UCSD-AML1 (cell line): Measurements from ENCODE around the gene DHRSX.
"Not testable (repeated sequence)": the region's sequence is repeated elsewhere in the genome, so short reads cannot be mapped to it uniquely, and the experiment has no call there.

Experiments used
- DNase-seq: peaks from one replicate; lab custom pipeline; 2025; ENCODE audit not compliant: unreplicated experiment; lab: John Stamatoyannopoulos, UW

DHRSX gene

DNA sequence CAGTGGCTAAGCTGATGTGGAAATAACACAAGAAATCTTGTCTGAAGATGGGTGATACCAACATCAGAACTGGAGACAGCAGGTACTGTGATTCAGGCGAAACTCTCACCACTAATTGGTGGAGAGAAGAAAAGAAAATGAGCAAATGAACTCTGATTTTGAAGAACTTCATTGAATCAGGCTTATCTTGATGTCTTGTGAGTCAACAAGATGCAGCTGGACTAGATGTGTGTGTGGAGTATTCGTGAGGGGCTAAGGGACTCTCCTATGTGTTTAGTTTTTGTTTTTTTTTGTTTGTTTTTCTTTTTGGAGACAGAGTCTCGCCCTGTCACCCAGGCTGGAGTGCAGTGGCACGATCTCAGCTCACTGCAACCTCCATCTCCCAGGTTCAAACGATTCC, 131.6 kb downstream of the DHRSX start:
- no peak for DNase-seq

DNA sequence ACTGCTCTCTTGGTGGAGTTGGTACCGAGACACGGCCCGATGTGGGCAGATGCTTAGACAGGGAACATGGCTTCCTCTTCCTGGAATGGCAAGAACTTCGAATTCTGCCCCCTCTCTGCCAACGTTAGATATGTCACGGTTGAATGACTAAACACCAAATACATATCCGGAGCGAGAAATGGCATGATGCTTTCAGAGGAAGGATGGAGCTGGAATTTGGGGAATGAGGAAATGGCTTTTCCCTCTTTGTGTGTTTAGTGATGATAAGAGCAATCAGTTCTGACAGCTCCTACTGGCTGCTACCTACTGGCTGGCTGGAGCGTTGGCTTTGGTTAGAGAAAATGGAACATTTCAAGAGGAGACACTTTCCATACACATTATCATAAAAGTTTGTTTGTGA, 140.0 kb downstream of the DHRSX start:
- DNase-seq: no peak

DNA sequence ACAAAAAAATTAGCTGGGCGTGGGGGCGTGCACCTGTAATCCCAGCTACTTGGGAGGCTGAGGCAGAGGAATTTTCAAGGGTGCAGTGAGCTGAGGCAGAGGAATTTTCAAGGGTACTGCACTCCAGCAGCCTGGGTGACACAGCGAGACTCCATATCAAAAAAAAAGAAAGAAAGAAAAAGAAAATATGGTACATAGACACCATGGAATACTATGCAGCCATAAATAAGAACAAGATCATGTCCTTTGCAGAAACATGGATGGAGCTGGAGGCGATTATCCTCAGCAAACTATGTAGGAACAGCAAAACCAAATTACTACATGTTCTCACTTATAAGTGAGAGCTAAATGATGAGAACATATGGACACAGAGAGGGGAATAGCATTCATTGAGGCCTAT, 141.3 kb downstream of the DHRSX start:
- not testable (repeated sequence) for DNase-seq

DNA sequence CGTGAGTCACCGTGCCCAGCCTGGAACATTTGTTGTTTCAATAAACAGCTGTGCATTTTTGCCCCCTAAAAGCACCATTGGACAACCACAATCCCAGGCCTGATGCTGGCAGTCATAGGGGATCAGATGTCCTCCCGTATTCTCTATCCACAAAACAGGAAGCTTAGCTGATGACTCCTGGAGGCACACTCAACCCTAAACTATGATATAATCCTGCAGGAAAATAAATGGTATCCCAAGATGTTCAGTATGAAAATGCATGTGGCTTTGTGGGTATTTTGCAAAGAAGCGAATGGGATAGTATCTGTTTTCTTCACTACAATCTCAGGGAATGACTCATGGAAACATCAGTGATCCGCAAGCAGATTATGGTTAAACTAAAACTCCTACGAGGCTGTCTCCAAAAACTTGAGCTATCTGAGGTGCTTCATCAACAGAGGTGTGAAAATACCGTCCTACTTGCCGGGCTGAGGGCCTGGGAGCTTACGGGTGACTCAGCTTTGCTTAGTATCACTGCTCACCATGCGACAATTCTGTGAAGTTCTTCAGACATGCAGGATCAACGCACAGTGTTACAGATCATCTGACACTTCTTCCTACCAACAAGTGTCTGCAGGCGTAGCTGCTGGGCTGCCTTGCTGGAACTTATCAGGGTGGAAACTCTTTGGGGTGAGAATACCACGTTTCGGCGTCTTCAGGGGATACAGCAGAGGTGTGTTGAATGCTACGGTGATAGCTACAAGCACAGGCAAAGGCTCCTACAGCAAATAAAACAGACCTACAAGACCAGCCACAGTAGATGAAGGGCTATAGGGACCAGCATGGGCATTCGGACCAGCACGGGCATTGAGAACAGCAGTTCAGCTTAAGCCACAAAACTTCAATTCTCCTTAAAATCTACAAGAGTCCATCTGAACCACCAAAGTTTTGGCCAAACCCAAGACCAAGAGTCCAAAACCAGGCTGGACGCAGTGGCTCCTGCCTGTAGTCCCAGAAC, 148.5 kb downstream of the DHRSX start:
- no peak for DNase-seq

DNA sequence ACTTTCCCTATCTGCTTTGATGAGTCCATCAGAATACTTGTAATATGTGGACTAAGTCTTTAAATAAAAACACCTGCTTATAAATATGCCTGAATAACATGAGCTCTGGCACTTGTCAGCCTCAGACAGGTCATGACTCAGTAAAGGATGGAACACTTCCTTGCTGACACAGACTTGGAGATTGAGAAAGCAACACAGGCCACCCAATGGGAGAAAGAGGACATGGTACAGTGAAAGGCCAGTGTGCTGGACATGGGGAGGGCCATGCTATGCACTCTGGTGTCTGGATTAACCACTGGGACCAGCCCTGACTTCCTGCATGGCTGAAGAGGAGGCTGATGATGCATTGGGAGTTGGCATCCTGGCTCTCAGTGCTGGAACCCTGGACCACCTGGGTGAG, 149.5 kb downstream of the DHRSX start:
- no peak for DNase-seq

DNA sequence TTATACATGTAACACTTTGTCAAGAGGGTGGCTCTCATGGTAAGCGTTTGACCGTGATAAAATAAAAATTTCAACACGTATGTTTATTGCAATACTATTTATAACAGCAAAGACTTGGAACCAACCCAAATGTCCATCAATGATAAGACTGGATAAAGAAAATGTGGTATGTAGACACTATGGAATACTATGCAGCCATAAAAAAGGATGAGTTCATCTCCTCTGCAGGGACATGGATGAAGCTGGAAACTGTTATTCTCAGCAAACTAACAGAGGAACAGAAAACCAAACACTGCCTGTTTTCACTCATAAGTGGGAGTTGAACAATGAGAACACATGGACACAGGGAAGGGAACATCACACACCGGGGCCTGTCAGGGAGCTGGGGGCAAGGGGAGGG, 150.1 kb downstream of the DHRSX start:
- not testable (repeated sequence) for DNase-seq

DNA sequence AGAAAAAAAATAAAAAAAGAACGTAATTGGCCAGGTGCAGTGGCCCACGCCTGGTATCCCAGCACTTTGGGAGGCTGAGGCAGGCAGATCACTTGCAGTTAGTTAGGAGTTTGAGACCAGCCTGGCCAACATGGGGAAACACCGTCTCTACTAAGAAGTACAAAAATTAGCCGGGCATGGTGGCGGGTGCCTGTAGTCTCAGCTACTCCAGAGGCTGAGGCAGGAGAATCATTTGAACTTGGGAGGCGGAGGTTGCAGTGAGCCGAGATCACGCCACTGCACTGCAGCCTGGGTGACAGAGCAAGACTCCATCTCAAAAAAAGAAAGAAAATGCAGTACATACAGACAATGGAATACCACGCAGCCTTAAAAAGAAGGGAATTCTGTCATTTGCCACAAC, 150.7 kb downstream of the DHRSX start:
- not testable (repeated sequence) for DNase-seq

DNA sequence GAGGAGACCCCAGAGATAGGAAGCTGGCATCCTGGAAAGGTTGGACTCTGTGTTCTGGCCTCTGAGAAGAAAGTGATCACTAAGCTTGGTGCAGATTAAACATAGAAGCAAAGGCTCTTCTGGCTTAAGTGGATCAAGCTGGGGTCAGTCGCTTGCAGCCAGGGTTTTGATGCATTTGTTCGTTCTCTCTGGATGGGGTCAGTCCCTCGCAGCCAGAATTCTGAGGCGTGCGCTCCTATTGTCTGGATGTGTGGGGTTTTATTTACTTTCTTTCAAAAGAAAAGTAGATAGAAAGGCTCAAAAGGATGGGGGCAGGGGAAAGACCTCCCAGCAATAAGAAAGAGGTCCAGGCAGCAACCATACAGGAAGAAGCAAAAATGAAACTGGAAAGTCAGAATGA, 152.6 kb downstream of the DHRSX start:
- no peak for DNase-seq

DNA sequence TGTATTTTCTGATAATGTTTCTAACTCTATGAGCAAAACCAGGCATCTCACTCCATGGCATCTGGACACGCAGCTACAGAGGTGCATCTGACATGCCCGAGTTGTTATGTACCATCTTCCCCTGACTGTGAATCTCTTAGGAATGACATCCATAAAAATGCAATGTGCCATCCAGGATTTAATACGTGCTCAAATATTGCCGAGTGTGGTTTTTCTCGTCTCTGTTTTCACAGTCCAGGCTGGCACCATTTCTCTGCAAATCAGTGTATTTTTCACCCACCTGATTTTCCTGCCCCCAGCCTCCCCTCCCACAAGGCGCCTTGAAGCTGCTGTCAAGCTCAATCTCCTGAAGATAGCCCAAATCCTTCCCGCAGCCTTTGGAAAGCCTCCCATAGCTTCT, 154.6 kb downstream of the DHRSX start:
- no peak for DNase-seq

DNA sequence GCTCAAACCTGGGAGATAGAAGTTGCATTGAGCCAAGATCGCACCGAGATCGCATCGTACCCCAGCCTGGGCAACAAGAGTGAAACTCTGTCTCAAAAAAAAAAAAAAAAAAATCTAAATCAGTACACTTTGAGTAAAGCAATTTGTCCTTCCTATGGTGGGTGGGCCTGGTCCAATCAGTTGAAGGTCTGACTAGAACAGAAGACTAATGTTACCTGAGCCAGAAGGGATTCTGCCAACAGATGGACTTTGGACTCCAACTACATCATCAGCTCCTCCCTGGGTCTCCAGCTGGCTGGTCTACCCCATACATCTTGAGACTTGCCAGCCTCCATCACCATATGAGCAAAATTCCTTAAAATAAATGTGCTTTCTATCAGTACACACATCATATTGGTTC, 155.2 kb downstream of the DHRSX start:
- DNase-seq: no peak

DNA sequence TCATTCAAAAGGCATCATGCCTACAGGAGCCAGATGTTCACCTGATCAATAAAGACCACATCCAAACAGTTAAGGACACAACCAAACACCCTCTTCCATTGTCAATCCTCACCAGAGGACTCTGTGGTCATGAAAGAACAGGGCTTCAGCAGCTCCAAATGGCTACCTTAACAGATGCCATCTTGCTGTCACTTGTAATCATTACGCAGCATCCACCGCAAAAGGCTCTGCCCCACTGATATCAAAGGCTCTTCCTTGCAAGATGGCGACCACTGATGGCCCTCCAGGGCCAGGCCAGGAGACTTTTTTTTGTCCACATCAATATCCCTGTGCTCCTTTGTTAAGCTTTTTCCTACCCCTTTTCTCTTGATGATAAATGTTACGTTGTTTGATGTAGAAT, 157.4 kb downstream of the DHRSX start:
- DNase-seq: no peak

DNA sequence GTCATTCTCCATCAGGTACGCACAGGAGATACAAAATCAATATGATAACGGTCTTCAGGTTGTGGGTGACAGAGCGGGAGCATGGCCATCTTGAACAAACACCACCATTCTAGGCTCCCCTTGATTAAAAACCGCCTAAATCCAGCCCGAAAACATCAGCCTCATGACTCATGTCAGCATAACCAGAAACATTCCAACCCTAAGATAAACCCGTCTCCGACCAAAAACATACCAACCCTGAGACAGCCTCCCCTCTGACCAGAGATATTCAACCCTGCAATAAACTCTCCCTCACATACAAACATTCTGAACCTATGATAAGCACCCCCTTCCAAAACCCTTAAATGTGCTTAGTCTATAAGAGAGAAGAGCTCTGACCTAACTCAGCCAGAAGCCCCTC, 157.9 kb downstream of the DHRSX start:
- no peak for DNase-seq

DNA sequence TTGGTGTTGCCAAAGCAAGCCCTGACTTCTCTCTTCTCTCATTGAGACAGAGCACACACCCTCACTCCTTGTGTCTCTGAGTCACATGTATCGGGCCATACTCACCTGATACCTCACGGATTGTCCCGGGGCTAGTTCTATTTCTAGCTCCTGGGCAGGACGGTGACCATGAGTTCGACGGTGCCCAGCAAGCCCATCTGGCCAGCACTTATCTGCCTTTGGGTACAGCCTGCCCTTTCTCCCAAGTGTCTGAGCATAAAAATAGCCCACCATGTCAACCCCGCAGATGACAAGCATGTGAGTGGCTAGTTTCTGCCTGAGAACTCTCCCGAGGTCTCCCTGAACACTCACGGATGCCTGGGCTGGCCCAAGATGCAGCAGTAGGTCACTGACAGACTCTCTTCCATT, 158.5 kb downstream of the DHRSX start:
- DNase-seq: no peak

DNA sequence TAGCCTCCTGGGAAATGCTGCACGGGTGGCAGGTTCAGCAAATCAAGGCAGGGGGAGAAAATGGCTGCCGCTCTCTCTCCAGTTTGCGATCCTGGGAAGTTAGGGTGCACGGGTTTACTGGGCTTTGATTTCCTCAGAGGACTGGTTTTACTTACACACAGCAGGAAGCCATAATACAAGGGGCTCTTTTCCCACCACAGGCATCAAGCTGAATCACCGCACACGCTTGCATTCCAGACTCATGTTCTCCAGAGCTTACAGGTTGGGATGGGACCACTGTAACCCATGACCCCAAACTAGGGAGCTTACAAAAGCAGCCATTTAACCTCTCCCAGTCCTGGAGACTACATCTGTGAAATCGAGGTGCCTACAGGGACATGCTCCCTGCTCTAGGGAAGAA, 159.8 kb downstream of the DHRSX start:
- no peak for DNase-seq

DNA sequence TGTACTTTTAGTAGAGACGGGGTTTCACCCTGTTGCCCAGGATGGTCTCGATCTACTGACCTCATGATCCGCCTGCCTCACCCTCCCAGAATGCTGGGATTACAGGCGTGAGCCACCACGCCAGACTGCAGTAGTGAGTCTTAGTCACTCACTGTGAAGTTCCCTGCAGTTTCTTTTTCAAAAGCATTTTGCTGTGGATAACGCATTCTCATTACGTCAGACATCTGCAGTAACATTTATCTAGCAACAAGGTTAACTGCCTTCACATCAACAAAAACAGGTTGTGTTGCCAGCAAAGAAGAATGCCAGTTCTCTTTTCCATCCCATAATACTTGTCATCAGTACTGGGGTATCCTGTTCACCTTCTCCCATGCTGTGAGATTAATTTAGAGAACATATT, 164.6 kb downstream of the DHRSX start:
- no peak for DNase-seq

DNA sequence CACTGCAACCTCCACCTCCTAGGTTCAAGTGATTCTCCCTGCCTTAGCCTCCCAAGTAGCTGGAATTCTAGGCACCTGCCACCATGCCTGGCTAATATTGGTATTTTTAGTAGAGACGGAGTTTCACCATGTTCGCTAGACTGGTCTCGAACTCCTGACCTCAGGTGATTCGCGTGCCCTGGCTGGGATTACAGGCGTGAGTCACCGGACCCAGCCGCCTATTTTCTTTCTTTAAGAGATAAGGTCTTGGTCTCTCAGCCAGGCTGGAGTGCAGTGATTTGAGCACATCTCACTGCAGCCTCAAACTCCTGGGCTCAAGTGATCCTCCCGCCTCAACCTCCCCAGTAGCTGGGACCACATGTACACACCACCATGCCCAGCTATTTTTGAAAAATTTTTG, 166.5 kb downstream of the DHRSX start:
- DNase-seq: no peak

DNA sequence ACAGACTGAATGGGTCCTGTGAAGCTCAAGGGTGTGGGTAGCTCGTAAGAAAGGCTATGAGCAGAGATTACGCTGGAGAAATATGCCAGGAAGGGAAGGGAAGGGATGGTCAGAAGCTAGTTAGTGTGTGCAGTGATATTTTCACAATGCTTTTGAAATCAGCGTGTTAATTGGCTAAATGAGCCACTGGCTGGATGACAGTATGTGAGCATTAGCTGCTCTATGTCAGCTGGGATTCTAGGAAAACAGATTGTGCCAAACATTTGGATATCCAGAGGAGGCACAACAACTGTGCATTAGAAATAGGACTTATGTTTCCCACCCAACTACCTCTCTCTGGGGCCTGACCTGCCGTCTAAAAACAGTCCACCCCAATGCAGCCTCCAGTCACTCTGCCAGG, 168.5 kb downstream of the DHRSX start:
- no peak for DNase-seq

DNA sequence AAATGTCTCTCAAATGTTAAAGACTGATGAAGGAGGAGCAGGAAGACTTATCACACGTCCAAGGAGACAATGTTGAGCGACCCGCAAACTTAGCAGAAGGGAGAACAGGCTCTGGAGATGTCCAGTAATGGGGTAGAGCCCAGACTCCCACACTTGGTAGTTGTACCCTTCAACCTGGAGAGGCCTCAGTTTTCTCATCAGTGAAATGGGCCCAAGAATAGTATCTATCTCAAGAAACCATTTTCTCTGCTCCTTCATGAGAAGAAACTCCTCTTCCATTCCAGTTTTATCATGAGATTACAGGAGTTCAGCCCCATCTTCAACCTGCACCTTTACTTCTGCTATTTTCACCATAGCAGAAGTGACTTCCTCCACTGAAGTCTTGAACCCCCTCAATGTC, 169.9 kb downstream of the DHRSX start:
- DNase-seq: no peak

DNA sequence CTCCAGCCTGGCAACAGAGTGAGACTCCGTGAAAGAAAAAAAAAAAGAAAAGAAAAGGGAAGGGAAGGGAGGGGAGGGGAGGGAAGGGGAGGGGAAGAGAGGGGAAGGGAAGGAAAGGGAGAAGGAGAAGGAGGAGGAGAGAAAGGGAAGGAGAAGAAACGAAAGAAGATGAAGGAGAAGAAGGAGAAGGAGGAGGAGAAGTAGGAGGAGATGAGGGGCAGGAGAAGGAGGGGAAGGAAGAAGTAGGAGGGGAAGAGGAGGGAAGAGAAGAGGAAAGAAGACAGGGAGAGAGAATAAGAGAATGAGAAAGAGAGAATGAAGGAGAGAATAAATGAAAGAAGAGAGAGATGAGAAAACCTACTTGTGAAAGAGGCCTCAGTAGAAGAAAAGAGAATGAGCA, 170.3 kb downstream of the DHRSX start:
- no peak for DNase-seq

DNA sequence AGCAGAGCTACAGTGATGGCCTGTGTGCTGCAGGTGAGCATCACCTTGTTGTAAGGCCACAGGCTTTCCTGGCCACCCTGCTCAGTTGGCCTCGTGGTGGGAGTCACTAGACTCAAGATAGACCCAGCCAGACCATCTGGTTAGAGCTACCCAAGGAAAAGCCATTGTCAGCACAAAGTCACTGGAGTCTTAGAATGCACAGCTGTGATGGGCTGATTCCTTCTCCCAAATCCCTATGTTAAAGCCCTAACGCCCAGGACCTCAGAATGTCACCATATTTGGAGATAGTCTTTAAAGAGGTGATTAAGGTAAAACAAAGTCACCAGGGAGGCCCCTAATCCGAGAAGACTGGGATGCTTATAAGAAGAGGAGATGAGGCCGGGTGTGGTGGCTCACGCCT, 173.4 kb downstream of the DHRSX start:
- DNase-seq: no peak

DNA sequence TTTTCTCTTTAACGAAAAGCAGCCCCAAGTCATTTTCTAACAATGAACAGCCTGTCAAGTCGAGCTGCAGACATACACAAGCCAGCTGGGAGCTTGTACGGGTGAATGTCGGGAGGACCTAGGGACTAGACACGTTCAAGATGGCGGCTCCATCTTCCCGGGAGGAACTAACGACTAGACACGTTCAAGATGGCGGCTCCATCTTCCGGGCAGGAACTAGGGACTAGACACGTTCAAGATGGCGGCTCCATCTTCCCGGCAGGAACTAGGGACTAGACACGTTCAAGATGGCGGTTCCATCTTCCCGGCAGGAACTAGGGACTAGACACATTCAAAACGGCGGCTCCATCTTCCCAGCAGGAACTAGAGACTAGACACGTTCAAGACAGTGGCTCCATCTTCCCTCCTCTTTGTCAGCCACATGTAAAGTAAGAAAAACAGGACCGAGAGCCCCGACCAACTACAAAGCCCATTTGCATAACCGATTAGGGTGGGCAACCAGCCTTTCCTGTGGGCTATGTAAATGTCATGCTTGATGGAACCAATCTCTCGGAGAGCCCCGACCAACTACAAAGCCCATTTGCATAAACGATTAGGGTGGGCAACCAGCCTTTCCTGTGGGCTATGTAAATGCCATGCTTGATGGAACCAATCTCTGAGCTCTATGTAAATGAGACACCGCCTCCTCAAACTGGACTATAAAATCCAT, 175.5 kb downstream of the DHRSX start:
- DNase-seq: no peak

DNA sequence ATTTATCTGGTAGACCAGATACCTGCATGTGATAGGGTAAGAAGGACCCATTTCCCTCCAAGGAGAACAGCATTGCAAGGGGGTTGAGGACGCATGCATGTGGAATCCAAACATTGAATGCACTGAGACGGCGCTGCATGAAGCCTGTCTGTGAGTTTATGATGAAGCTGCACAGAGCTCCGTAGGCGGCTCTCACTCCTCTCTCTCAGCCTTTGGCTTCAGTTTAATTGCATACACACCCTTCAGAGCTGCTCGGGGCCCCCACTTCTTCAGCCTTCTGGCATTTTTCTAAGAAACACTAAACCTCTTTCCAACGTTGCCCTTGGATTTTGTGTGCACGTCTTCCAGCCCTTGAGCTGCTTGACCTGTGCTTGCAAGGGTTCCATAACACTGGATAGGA, 176.6 kb downstream of the DHRSX start:
- no peak for DNase-seq
